Measurements from ENCODE around the gene LOXL3.

DNA sequence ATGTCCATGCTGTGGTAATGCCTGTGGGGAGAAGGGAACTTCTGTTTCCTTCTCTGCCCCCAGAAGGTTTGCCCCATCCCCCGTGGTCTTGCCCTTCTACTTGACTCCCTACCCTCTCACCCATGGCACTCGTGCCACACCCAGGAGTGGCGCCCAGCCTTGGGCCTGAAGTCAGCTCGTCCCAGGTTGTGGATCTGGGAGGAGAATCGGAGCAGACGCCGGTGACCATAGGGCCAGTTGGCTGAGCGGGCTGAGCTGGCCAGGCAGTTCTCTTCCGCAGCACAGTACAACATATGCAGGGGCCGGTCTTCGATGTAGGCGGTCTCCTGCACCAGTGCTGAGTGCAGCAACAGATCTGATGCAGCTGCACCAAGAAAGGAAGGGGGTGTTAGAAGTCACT, 19.3 kb downstream of the LOXL3 start:
- TF ChIP-seq EZH2 (optimal IDR thresholded peaks at IDR 0.05; ENCODE audit: low read depth, low read length) (no peak), EZH2phosphoT487 (IDR thresholded peaks at IDR 0.05; ENCODE audit: low read length) (no peak)
- TF ChIP-seq, protein P1, sequence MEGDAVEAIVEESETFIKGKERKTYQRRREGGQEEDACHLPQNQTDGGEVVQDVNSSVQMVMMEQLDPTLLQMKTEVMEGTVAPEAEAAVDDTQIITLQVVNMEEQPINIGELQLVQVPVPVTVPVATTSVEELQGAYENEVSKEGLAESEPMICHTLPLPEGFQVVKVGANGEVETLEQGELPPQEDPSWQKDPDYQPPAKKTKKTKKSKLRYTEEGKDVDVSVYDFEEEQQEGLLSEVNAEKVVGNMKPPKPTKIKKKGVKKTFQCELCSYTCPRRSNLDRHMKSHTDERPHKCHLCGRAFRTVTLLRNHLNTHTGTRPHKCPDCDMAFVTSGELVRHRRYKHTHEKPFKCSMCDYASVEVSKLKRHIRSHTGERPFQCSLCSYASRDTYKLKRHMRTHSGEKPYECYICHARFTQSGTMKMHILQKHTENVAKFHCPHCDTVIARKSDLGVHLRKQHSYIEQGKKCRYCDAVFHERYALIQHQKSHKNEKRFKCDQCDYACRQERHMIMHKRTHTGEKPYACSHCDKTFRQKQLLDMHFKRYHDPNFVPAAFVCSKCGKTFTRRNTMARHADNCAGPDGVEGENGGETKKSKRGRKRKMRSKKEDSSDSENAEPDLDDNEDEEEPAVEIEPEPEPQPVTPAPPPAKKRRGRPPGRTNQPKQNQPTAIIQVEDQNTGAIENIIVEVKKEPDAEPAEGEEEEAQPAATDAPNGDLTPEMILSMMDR (IDR thresholded peaks at IDR 0.05; ENCODE audit: low read length) = no peak
